KOPT-K1 (cell line): ENCODE data around the gene GNPNAT1.

Source experiments
- H3K27ac ChIP-seq: fragments of 200-600 bp; sonication (generic); 2 replicates; pipeline ENCODE4 v1.5.1; 2016; ENCODE audit warnings: antibody characterized with exemption, mild to moderate bottlenecking, low read depth, low read length; ENCODE audit not compliant: poor library complexity, severe bottlenecking
- H3K36me3 ChIP-seq: fragments of 200-600 bp; sonication (generic); 2 replicates; pipeline ENCODE4 v1.5.1; 2017; ENCODE audit warnings: antibody characterized with exemption, mild to moderate bottlenecking, low read length, moderate library complexity; ENCODE audit not compliant: insufficient read depth
- H3K9me3 ChIP-seq: fragments of 200-600 bp; sonication (generic); 2 replicates; pipeline ENCODE4 v1.5.1; 2017; ENCODE audit warnings: antibody characterized with exemption, low read length, mild to moderate bottlenecking; ENCODE audit not compliant: insufficient read depth, poor library complexity, severe bottlenecking

The GNPNAT1 gene

DNA sequence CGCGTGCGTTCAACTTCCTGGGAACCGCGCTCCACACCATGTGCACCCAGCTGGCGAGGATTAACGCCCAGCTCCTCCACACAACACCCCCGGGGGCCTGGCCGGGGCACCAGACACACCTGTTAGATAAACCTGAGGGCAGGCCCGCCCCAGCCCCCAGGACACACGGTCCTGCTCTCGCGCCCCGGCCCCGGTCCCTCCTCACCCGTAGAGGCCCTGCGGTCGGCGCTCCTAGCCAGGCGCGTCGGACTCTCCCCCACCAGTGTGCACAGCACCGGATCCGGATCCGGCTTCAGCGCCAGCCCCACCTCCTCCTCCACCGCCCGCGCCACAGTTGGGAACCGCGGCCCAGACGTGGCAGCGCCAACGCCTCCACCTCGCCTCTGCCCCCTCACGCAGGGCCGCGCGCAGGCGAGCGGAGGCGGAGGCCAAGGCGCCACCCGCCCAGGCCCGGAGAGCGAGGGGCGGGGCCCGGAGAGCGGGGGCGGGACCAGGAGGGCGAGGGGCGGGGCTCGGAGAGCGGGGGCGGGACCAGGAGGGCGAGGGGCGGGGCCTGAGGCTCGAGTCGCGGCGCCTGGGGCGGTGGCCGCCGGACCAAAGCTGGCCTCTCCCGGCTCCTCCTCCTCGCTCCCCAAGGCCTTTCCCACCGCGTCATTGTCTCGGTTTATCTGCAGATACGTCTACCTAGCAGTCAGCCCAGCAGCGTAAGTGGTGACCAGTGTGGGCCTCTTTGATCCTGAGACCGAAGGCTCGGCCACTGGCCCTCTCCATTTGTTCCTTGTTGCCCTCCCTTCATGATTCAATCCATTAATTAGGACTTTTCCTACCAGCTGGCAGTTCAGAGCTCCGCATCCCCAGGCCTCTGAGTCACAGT is at the start of gene GNPNAT1:
Gene GNPNAT1 (minus strand): TSS at position 385 of the 874 bp plus-strand sequence. CDS start 6,957 bp downstream, outside the sequence.
- Histone ChIP-seq H3K27ac (peak within 1 kb of the TSS; percentile 70), H3K9me3 (no peaks in the 10 kb centered on the region), H3K36me3 (peaks cover 5% of the 10 kb centered on the region; the same call in 1 of the 2 replicates)

- H3K36me3 ChIP-seq, result no peaks in the 10 kb centered on the region
- peaks cover 4% of the 10 kb centered on the region for H3K9me3 ChIP-seq
- no peak overlapping the region for H3K27ac ChIP-seq
Measured at GRCh38 chr14:52840877-52841276, 49.5 kb upstream of the GNPNAT1 start.

DNA sequence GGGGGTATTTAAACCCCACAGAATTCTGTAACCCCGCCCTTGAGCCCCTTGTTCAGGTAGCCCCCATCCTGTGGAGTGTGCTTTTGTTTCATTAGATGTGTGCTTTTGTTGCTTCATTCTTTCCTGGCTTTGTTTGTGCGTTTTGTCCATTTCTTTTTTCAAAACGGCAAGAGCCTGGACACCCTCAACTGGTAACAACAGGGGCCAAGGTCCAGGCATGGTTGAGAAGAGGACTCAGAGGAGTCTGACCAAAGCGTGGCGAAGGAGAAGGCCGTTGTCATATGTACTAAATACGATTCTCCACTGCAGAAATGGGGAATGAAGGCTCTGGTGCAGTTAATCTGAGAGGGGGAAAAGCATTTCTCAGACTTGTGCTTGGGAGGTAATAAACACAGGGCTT is 46.0 kb upstream of the GNPNAT1 start:
- Histone ChIP-seq H3K9me3 (peaks cover 4% of the 10 kb centered on the region), H3K36me3 (no peaks in the 10 kb centered on the region), H3K27ac (no peak overlapping the region)

- peaks cover 4% of the 10 kb centered on the region for H3K9me3 ChIP-seq
- H3K27ac ChIP-seq, result no peak overlapping the region
- H3K36me3 ChIP-seq, result no peaks in the 10 kb centered on the region
Measured at GRCh38 chr14:52836063-52836462, 44.7 kb upstream of the GNPNAT1 start.

DNA sequence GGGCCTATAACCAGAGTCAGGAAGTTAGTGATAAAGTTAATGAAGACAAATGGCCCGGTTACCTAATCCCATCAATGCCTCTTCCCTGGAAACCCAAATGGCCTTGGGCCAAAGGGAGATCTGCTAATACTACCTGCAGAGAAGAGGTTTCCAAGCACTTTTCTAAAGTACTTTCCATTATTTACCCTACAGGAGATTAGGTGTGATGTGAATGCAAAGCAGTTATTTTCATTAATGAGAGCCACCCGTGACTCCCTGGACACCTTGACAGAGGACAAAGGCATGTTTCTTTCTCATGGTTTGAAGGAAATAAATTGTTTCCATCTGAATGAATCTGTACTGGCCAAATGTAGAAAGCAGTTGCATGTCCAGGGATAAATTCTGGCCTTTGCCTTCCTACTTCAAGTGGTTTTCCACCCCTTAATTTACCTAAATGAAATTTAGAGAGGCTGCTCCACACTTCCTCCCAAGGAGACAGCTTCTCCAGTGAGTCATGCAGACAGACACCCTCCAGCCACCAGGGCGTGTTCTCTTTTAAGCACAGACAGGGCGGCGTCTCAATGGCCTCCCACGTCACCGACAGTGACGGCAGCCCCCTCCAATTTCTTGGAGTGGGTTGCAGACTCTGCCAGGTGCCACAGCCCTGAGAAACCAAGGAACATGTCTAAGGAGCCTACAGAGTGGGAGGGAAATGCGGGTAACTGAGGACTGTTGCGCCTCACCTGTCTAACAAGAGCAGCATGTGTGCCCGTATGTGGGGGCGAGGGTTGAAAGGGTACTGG is 43.9 kb upstream of the GNPNAT1 start:
- Histone ChIP-seq H3K27ac (no peak overlapping the region), H3K36me3 (no peaks in the 10 kb centered on the region), H3K9me3 (peaks cover 4% of the 10 kb centered on the region)

- H3K9me3 ChIP-seq, result peaks cover 4% of the 10 kb centered on the region
- no peaks in the 10 kb centered on the region for H3K36me3 ChIP-seq
- H3K27ac ChIP-seq, result no peak overlapping the region
Measured at GRCh38 chr14:52834440-52834842, 43.0 kb upstream of the GNPNAT1 start.

- Histone ChIP-seq H3K27ac (no peak overlapping the region), H3K36me3 (no peaks in the 10 kb centered on the region), H3K9me3 (peaks cover 4% of the 10 kb centered on the region)
Measured at GRCh38 chr14:52833891-52834290, 42.5 kb upstream of the GNPNAT1 start.

DNA sequence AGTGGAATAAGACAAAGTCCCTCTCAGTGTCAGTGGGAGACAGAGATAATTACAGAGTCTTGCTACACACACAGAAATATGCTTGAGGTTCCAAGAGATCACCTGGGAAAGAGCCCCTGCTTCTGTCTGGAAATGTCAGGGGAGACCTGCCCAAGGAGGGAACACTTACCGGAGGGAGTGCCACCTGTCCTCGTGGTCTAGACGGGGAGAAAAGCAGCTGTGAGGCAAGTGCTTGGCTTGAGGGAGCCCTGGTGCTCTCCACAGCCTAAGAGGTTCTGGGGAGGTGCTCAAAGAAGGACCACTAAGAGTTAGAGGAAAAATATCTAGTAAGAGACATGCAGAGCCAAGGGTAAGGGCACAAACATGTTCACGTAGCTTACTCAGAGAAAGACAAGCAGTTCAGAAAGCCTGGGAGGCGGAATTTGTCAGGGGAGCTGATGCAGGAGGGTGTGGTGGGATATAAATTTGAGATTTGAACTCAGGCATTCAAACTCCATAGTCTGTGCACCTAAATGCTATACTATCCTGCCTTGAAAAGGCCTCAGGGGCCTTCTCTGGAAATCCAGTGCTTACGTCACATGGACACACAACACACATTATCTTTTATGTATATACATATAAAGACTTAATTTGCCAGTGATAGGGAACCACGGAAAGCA is 38.2 kb upstream of the GNPNAT1 start:
- Histone ChIP-seq H3K27ac (no peak overlapping the region), H3K9me3 (no peaks in the 10 kb centered on the region)

DNA sequence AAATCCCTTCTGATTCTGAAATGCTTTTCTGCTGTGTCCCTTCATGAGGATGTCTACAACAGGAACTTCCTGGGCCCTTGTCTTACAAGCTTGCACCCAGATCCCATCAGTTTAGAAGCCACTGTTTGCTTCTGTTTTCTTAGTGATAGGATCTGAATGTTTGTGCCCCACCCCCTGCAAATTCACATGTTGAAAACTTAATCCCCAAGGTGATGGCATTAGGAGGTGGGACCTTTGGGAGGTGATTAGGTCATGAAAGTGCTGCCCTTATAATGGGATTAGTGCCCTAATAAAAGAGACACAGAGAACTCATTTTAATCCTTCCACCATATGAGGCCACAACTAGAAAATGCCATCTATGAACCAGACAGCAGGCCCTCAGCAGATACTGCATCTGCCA is 36.0 kb upstream of the GNPNAT1 start:
- H3K36me3 ChIP-seq, result no peaks in the 10 kb centered on the region
- H3K27ac ChIP-seq, result no peak overlapping the region
- H3K9me3 ChIP-seq, result no peaks in the 10 kb centered on the region

More for the DNA sequence above, 38.2 kb upstream of the GNPNAT1 start:
- H3K36me3 ChIP-seq, result no peaks in the 10 kb centered on the region

DNA sequence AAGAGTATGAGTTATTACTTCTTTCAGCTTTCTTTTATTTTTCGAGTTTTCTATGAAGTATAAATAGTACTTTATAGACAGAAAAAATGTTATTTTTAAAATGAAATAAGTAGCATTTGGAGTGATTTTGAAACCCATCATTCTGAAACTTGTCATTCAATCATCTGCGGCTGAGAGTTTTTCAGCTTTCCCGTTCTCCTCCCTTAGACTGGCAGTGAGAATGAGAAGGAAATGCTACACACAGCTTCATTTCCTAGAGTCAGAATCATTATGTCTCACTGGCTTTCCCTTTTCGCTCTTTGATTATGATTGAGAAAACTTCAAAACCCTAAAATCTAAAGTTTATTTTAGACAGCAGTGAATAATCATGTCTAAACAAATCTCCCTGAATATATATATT is 33.7 kb upstream of the GNPNAT1 start:
- Histone ChIP-seq H3K27ac (no peak overlapping the region), H3K9me3 (no peaks in the 10 kb centered on the region), H3K36me3 (no peaks in the 10 kb centered on the region)

DNA sequence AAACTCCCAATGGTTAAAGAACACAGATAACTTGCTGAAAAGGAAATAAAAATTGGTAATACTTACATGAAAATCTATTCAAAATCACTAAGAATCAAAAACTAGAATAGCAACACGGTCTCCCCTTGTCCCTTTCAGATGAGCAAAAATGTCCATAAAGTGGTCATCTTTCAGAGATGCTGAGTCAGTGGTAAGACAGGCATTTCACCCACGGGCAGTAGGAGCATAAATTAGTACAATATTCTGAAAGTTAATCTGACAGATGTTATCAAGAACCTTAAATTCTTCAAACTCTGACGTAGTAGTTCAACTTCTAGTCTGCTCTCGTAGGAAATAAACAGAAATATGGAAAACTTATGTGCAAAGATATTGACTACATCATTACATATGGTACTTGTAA is 33.1 kb upstream of the GNPNAT1 start:
- no peaks in the 10 kb centered on the region for H3K36me3 ChIP-seq
- no peaks in the 10 kb centered on the region for H3K9me3 ChIP-seq

GRCh38 chr14:52821805-52822250 is 30.4 kb upstream of the GNPNAT1 start:
- Histone ChIP-seq H3K9me3 (no peaks in the 10 kb centered on the region), H3K36me3 (no peaks in the 10 kb centered on the region), H3K27ac (no peak overlapping the region)

More for the DNA sequence above, 33.1 kb upstream of the GNPNAT1 start:
- no peak overlapping the region for H3K27ac ChIP-seq

DNA sequence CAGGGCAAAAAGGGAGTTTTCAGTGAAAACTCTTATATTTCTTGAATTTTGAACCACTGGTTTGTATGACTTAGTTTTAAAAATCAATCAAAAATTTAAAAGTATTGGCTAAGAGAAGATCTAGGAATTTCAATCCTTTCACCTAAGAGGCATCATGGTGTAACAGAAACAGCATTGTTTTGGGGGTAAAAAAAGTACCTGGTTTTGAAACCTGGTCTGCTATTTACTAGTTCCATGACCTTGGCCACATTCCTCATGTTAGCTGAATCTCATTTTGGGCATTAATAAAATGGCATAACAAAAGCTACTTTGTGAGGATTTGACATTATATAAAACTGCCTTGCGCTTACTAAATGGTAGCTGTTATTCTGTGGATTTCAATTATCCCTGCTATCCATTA is 16.7 kb upstream of the GNPNAT1 start:
- Histone ChIP-seq H3K36me3 (no peaks in the 10 kb centered on the region), H3K27ac (no peak overlapping the region), H3K9me3 (no peaks in the 10 kb centered on the region)

GRCh38 chr14:52806115-52806514 is 14.7 kb upstream of the GNPNAT1 start:
- Histone ChIP-seq H3K36me3 (no peaks in the 10 kb centered on the region), H3K9me3 (no peaks in the 10 kb centered on the region), H3K27ac (no peak overlapping the region)

GRCh38 chr14:52802597-52802996 is 11.2 kb upstream of the GNPNAT1 start:
- Histone ChIP-seq H3K27ac (no peak overlapping the region), H3K9me3 (no peaks in the 10 kb centered on the region), H3K36me3 (no peaks in the 10 kb centered on the region)
